Activated CD4-positive, alpha-beta T cell treated with anti-CD3 and anti-CD28 coated beads for 24 hours (primary cell): ENCODE data around the gene ADGRD2.

Source experiments
- DNase-seq, 2 donors: peaks; one replicate each; pipeline ENCODE4 v3.0.0-alpha.2; 2020; ENCODE audit warnings: low read depth in 2 of 2

The ADGRD2 gene

DNA sequence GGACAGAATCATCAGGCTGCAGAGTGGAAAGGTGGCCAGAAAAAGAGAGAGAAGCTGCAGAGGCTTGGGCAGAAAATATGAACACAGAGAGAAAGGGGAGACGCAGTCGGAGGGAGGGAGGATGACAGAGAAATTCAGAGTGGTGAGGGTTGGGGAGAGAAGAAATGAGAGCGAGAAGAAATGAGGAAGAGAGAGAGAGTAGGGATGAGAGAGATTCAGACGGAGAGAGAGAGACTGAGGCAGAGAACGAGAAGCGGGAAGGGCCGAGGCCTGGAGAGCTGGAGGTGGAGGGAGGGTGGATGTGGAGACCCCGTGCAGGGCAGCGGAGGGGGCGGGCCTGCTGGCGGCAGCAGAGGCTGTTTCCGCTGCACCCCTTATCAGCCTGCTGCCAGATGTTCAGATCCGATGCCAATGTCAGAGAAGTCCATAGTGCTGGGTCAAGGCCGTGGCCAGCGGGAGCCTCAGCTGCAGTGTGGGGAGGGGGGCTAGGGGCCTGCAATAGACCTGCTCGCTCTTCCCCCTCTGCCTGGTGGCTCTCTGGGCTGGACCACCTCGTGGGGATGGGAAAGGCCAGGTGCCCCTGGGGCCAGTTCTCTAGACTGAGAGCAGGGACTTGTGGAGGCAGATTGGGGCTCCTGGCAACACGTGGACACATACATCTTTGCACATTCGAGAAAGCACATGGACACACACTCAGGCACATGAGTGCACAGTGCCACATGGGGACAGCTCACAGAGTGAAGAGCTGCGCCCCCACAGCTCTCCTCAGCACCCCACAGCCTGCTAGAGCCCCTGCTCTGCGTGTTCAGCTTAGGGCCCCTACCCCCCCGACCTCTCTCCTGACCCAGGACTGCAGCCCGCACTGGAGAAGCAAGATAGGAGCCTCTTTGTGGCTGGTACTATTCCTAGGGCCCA is 61.9 kb downstream of the ADGRD2 start:
- no peak for DNase-seq

DNA sequence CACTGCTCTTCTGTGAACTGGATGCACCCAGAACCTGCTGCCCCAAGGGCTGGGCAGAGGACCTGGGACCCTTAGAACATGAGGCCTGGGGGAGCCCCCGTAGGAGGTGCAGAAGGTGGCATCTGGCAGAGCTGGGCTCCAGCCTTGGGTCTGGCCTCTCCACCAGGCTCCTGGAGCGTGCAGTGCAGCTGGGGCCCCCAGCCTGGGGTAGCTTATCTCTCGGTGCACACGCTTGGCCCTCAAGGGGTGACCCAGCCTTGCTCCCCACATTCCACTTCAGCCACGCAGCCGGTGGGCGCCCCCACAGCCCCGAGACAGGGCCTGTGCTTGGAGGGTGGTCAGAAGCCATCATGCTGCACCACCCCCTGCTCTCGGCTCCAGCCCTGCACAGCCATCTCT is 62.6 kb downstream of the ADGRD2 start:
- DNase-seq = no peak

- no peak for DNase-seq
These were observed 63.2 kb downstream of the ADGRD2 start for GRCh38 chr9:124513376-124513994.

- DNase-seq = no peak
These were observed 63.9 kb downstream of the ADGRD2 start for GRCh38 chr9:124514125-124514524.

DNA sequence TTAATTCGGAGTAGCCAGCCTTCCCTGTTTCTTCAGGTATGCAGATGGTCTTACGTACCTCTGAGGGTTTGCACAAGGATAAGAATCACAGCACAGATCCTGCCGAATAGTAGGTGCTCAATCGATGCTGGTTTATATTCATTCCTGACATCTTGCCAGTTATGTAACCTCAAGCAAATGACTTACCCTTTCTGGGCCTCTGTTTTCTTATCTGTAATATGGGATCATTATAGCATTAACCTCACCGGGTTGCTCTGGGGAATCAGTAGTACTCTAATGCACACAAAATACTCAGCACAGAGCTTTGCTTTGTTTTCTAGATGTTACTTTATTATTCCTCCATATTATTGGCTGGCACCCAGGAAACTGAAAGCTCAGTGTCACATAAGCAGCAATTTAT is 64.6 kb downstream of the ADGRD2 start:
- DNase-seq = no peak

DNA sequence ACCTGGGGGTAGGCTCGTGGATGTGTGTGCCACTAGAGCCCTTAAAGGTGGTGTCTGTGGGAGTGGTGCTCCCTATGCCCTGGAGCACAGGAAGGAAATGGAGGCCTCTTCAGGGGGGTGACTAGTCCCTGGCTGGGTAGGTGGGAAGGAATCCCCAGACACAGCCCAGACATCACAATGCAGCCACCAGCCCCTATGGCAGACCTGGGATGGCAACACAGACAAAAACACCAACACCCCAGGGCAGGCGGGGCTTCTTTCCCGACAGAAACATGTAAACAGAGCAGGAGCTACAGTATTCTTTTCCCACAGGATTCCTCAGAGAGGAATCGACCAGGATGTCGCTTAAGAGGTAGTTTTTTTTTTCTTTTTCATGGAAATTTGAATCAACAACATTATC is 67.3 kb downstream of the ADGRD2 start:
- no peak for DNase-seq

DNA sequence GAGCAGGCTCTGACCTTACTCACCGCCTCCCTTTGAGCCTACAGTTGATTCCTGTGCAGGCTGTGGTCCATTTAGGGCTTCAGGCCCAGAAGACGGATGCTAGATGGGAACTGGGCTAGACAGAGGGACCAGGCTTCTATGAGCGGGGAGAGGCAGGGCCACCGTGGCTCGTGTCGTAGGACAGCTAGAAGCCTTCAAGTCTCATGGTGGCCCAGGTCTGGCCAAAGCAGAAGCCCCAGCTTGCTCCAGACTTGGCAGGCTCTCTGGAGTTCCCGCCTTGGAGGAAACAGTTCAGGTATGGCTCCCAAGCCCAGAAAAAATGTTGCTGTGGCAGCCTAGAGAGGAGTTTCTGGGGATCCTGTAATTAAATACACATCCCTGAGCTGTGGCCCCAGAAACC is 67.9 kb downstream of the ADGRD2 start:
- DNase-seq = no peak

- no peak for DNase-seq
These were observed 70.0 kb downstream of the ADGRD2 start for GRCh38 chr9:124520206-124520596.

- no peak for DNase-seq
These were observed 70.9 kb downstream of the ADGRD2 start for GRCh38 chr9:124521142-124521541.

- DNase-seq = no peak
These were observed 72.2 kb downstream of the ADGRD2 start for GRCh38 chr9:124522121-124523098.

GRCh38 chr9:124526174-124526573 is 75.9 kb downstream of the ADGRD2 start:
- DNase-seq = no peak

DNA sequence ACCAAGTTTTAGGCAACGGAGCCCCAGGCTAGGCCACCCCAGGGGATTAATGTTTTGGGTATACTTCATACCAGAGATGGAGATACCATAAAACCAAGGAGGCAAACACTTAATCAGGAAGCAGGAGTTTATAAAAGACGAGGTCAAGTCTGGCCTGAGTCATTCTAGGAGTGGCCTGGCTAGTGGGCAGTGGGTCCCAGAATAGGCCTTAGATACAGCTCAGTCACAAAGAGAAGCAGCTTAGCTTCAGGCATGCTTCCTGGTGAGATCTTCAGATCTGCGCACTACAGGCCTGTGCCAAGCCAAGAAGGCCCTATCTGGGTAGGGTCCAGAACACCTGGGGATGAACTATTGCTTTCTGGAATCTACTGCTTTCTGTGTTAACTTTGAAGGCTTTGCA is 77.5 kb downstream of the ADGRD2 start:
- no peak for DNase-seq
